H1 (cell line): ENCODE data around the gene CNOT8. TPM values are rescaled to one million over a fixed set of nuclear protein-coding genes. Genes with fewer than 3 reads are reported as not detected.

Experiments used
- CHD1 ChIP-seq: IDR thresholded peaks from 2 replicates; pipeline ENCODE4 v1.6.1; 2012; ENCODE audit warnings: low read depth, low read length, improper control_type of control experiment
- CTCF ChIP-seq, 3 experiments: IDR thresholded peaks; 1 replicate in 2 of 3; 2 replicates in 1 of 3; pipeline versions ENCODE4 v1.5.1 to v1.6.1; 2011; ENCODE audit warnings: low read length in 3 of 3, mild to moderate bottlenecking in 3 of 3, inconsistent platforms in 2 of 3, low read depth in 1 of 3, moderate library complexity in 1 of 3; ENCODE audit not compliant: insufficient read depth in 1 of 3; ENCODE audit errors: control extremely low read depth in 1 of 3
- EGR1 ChIP-seq: IDR thresholded peaks from 2 replicates; pipeline ENCODE4 v1.6.1; 2011; ENCODE audit warnings: low read depth, low read length, borderline replicate concordance
- KDM1A ChIP-seq: fragments of 200-600, 300-600 bp; sonication (generic); IDR thresholded peaks from 2 replicates; pipeline ENCODE4 v1.7.1; 2016; ENCODE audit warnings: mild to moderate bottlenecking, low read length, borderline replicate concordance
- KDM5A ChIP-seq: fragments of 200-600 bp; IDR thresholded peaks from 2 replicates; pipeline ENCODE4 v1.7.1; 2012; ENCODE audit warnings: mild to moderate bottlenecking, low read length, inconsistent platforms, mixed read lengths
- POU5F1 ChIP-seq: IDR thresholded peaks from 2 replicates; pipeline ENCODE4 v1.6.1; 2011; ENCODE audit warnings: low read depth, mild to moderate bottlenecking, low read length, moderate library complexity
- RFX5 ChIP-seq: IDR thresholded peaks from 2 replicates; pipeline ENCODE4 v1.6.1; 2011; ENCODE audit warnings: low read depth, low read length, improper control_type of control experiment, borderline replicate concordance
- TCF12 ChIP-seq: IDR thresholded peaks from 2 replicates; pipeline ENCODE4 v1.6.1; 2011; ENCODE audit warnings: low read depth, mild to moderate bottlenecking, low read length
- polyA plus RNA-seq, 7 experiments: library from polyadenylated mRNA; depleted of rRNA in 3 of 7; stranded (reverse) in 5 of 7; unstranded in 2 of 7; fragments of >200 nt in 5 of 7; fragments of 200-250 nt in 2 of 7; gene quantifications; 1 replicate in 5 of 7; 2 replicates in 1 of 7; 4 replicates in 1 of 7; pipeline versions ENCODE4 v1.2.1 to v1.2.3, GENCODE V29; 2011 to 2013; ENCODE audit warnings: missing spikeins in 2 of 7, mixed read lengths in 2 of 7
- total RNA-seq: library from RNA; stranded (reverse); fragmentation: NEBNext Ultra II Directional; extraction: Animal tissue kit (Norgen Biotek cat#: 25700); gene quantifications from 2 replicates; pipeline ENCODE4 v1.2.1, GENCODE V29; 2021
- TF ChIP-seq, protein P1 (sequence below): IDR thresholded peaks from 2 replicates; pipeline ENCODE4 v1.6.1; 2011; ENCODE audit warnings: low read length, improper control_type of control experiment

The CNOT8 gene
- total and polyA plus RNA-seq, 2 of the 8 experiments (the other 6 are each of a cell fraction or from before 2014, with no cell fraction given), result 36.4 to 62.9 TPM

DNA sequence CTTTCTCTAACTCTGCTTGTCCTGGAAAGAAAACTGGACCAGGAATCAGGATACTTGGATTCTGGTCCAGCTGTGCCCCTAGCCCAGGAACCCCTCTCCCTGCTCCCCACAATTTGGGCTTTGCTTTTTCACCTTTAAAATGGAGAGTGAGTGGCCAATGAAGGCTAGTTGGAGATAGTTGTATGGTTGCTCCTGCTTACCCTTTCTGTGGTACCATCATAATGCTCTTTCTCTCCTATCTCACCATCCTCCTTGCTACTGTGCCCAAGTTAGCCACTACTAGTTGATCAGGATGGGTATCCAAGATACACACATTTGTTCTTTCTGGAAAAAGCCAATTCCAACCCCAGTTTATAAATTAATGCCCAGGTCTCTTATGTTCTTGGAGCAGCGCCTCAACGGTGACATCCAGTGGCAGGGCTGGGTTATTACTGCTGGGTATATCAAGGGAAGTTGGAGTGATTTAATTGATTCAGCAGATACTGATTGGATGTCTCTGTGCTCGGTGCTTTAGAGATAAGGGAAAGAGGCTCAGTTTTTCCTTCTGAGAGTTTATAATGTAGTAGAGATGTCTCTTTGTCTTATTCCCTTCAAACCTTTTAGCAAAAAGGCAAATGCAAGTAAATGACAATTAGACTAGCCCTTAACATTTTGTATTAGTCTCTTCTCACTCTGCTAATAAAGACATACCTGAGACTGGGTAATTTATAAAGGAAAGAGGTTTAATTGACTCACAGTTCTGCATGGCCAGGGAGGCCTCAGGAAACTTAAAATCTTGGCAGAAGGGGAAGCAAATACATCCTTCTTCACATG, 46.6 kb upstream of the CNOT8 start (continued):
- TF ChIP-seq CTCF (IDR thresholded peaks at IDR 0.05; ENCODE audit: control extremely low read depth in 1 of 3, insufficient read depth in 1 of 3, low read depth in 1 of 3, low read length in 3 of 3), result peak; percentile 71 to 79 (median 72)
- TF ChIP-seq EGR1, result no peak
- TF ChIP-seq, protein P1, sequence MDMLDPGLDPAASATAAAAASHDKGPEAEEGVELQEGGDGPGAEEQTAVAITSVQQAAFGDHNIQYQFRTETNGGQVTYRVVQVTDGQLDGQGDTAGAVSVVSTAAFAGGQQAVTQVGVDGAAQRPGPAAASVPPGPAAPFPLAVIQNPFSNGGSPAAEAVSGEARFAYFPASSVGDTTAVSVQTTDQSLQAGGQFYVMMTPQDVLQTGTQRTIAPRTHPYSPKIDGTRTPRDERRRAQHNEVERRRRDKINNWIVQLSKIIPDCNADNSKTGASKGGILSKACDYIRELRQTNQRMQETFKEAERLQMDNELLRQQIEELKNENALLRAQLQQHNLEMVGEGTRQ, result no peak
- TF ChIP-seq RFX5, result no peak
- TF ChIP-seq KDM1A, result no peak
- no peak for TF ChIP-seq POU5F1
- TF ChIP-seq CHD1, result no peak
- no peak for TF ChIP-seq TCF12
- TF ChIP-seq KDM5A, result no peak
